ENCODE results near the gene ANXA2.
"Not testable (repeated sequence)": the region's sequence is repeated elsewhere in the genome, so short reads cannot be mapped to it uniquely, and the experiment has no call there.

Gene ANXA2

GRCh38 chr15:60338810-60339209 is 59.0 kb downstream of the ANXA2 start:
- no peak for DNase-seq

DNA sequence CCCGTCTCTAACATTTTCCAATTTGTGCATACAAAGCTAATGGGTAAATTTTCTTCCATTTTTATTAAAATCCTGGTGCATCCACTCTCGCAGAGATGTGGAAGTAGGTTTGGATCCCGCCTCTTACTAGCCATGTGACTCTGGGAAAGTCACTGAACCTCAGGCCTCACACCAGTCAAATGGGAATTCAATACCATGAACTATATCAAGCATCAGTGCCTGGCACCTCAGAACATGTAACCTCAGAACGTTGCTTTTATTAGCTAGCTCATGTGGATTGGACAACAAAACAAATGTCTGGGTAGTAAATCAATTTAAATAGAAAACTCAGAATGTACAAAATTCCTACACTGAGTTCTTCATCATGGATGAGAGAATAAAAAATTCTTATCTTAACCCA is 60.7 kb downstream of the ANXA2 start:
- DNase-seq: no peak

- DNase-seq: not testable (repeated sequence)
Measured at GRCh38 chr15:60335296-60335695, 62.5 kb downstream of the ANXA2 start.

- peak; percentile 33 to 63 for DNase-seq
Measured at GRCh38 chr15:60328852-60329443, 68.8 kb downstream of the ANXA2 start.

DNA sequence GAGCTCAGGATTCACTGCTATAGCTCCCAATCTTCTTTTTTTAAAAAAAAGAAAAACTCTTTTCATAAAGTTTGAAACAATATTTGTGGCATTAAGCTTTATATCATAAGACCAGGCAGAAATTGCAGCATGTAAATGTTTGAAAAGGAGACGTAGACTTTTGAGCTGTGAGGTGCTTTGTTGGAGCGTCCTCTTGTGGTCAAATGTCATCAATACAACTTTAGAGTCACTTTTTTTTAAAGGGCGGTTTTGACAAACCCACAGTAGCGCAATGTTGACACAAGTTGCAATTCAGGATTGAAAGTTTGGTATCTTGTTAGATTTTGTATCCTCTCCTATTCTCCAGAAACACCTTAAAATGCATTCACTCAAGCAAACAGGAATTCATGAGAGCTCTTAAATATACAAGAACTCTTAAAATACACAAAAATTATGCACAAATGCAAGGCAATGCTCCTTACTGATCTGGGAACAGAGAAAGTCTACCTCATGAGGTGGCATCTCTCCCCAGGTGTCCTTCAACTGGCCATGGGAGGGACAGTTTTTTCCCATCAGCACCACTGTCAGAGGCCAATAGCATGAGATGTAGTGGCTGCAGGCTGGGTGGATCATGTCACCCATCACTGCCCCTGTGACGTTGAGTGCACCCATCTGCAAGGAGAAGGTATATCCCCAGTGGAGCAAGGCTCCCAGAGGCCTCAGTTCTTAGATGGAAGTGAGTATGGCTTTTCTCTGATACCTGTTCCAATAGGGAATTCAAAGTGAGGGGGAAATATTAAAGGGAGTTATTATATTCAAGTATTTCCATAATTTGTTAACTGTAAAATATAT is 70.7 kb downstream of the ANXA2 start:
- DNase-seq: peak; percentile 71 to 74

DNA sequence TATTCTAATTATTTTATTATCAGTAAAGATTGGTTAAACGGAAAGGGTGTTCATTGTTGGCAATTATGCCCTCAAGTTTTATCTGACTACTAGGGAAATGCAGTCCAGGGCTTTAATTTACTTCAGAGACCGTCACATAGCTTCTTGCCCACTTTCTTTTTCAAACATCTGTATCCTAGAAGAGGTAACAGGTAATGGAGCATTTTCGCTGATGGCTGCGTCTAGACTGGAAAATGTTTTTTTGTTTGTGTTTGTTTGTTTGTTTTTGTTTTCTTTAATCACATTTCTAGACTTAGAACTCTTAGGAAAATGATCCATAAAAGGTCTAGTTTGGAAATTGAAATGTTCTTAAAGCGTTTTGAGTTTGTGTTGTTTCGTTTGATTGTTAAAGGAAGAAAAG is 71.4 kb downstream of the ANXA2 start:
- no peak for DNase-seq

GRCh38 chr15:60325905-60326304 is 71.9 kb downstream of the ANXA2 start:
- no peak for DNase-seq

GRCh38 chr15:60324706-60325438 is 72.9 kb downstream of the ANXA2 start:
- DNase-seq: no peak

- no peak for DNase-seq
Measured at GRCh38 chr15:60323322-60323721, 74.5 kb downstream of the ANXA2 start.

DNA sequence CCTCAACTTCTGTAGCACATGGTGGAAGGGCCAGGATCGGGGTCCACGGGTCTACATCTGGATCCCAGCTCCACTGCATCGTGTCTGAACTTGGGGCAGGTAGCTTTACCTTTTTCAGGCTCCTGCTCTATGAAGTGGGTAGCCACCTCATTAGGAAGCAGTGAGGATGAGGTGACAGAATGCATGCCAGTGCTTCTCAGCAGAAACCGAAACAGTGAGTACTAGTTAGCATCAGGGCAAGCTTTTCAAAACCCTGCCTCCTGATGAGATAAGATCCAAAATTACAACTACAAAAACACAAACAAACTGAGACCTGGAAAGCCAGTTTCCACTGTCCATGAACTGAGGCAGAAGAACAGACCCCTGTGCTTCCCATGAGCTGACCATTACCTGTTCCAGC is 77.4 kb downstream of the ANXA2 start:
- no peak for DNase-seq

GRCh38 chr15:60318216-60318867 is 79.4 kb downstream of the ANXA2 start:
- no peak for DNase-seq

DNA sequence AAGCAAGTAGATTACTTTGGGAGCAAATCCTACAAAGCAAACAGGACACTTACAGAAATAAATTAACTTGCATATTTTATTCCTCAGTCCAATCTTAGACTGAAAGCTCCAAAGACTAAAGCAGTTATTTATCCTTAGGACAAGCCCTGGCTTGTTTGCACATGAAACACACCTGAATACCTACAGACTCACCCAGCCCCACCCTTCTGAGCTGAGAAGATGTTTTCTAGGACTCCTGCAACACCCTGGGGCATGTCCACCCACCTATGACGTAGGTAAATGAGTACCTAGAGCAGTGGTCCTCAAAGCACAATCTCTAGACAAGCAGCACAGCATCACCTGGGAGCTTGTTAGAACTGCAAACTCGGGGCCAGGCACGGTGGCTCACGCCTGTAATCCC is 80.8 kb downstream of the ANXA2 start:
- DNase-seq: no peak

DNA sequence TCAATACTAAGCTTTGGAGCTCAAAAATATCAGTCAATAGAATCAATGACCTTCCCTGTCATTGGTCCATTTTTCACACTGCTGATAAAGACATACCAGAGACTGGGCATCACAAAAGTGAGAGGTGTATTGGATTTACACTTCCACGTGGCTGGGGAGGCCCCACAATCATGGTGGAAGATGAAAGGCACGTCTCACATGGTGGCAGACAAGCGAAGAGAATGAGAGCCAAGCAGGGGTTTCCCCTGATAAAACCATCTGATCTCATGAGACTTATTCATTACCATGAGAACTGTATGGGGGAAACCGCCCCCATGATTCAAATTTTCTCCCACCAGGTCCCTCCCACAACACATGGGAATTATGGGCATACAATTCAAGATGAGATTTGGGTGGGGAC is 81.9 kb downstream of the ANXA2 start:
- DNase-seq: no peak

- DNase-seq: no peak
Measured at GRCh38 chr15:60313906-60314305, 83.9 kb downstream of the ANXA2 start.

DNA sequence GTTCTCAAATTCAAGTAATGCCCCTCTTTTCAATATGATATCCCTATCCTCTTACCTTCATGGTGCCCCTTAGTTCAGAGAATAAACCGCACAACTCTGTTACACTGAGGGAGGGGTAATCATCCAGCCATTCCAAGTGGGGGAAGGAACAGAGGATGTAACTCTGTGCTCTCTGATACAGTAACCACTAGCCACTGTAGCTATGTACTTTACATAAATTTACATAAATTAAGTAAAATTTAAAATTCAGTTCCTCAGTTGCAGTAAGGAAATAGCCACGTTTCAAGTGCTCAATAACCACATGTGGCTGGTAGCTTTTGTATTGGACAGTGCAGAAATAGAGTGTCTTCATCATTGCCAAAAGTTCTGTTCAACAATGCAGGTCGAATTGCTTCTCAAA is 90.8 kb downstream of the ANXA2 start:
- no peak for DNase-seq

DNA sequence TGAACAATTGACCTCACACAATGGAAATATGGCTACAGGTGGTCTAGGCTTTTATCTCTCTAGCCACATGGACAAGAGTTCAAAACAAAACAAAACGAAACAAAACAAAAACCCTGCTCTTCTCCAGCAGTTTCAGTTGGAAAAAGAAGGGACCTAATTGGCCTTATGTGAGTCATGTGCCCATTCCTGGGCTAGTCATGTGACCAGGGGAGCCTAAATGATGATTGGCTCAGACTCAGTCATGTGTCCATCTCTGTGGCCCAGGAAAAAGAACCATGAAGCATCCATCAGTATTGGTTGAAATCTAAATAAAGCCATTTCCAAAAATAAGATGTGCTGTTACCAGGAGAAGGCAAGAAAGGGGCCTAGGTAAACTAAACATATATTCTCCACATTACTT is 96.8 kb downstream of the ANXA2 start:
- no peak for DNase-seq

- no peak for DNase-seq
Measured at GRCh38 chr15:60299452-60300047, 98.2 kb downstream of the ANXA2 start.

All from Kasumi-1 (cell line).